H1 (cell line): ENCODE data around the gene LCT. TPM values are rescaled to one million over a fixed set of nuclear protein-coding genes. Genes with fewer than 3 reads are reported as not detected.

Experiments
- CHD7 ChIP-seq: fragments of 300-600 bp; sonication (generic); IDR thresholded peaks from 2 replicates; pipeline ENCODE4 v1.7.1; 2012; ENCODE audit warnings: low read length, moderate library complexity, mild to moderate bottlenecking, inconsistent platforms; ENCODE audit not compliant: insufficient replicate concordance
- NANOG ChIP-seq: IDR thresholded peaks from 2 replicates; pipeline ENCODE4 v1.6.1; 2011; ENCODE audit warnings: low read length, low read depth, mild to moderate bottlenecking, inconsistent platforms; ENCODE audit not compliant: insufficient read depth, poor library complexity, severe bottlenecking
- SP2 ChIP-seq: IDR thresholded peaks from 2 replicates; pipeline ENCODE4 v1.6.1; 2012; ENCODE audit warnings: mild to moderate bottlenecking, low read length, inconsistent platforms
- polyA plus RNA-seq, 7 experiments: library from polyadenylated mRNA; depleted of rRNA in 3 of 7; stranded (reverse) in 5 of 7; unstranded in 2 of 7; fragments of >200 nt in 5 of 7; fragments of 200-250 nt in 2 of 7; gene quantifications; 1 replicate in 5 of 7; 2 replicates in 1 of 7; 4 replicates in 1 of 7; pipeline versions ENCODE4 v1.2.1 to v1.2.3, GENCODE V29; 2011 to 2013; ENCODE audit warnings: missing spikeins in 2 of 7, mixed read lengths in 2 of 7
- total RNA-seq: library from RNA; stranded (reverse); fragmentation: NEBNext Ultra II Directional; extraction: Animal tissue kit (Norgen Biotek cat#: 25700); gene quantifications from 2 replicates; pipeline ENCODE4 v1.2.1, GENCODE V29; 2021

LCT gene
- total and polyA plus RNA-seq, 2 of the 8 experiments (the other 6 are each of a cell fraction or from before 2014, with no cell fraction given) = 0.06 TPM; not detected in 1

- TF ChIP-seq CHD7 (no peak), SP2 (no peak), NANOG (no peak)
- TF ChIP-seq, all 59 proteins: peak for 0
These were observed 61.6 kb downstream of the LCT start (continued) for GRCh38 chr2:135775420-135775819.
